GM19239 (cell line): ENCODE measurements around the gene ITGAX.

Source experiments
- DNase-seq: peaks from one replicate; pipeline ENCODE4 v3.0.0; 2011; ENCODE audit warnings: low spot score; ENCODE audit not compliant: insufficient read length
- FAIRE-seq: peaks from 2 replicates; lab custom pipeline; 2011; peaks lifted over from hg19 to GRCh38; lab: Jason Lieb, UNC

The ITGAX gene

GRCh38 chr16:31344712-31345111 lies 10.3 kb upstream of the ITGAX start:
- DNase-seq (peak; percentile 62), FAIRE-seq (peak; percentile 86)

GRCh38 chr16:31347445-31347844 lies 7.5 kb upstream of the ITGAX start:
- FAIRE-seq, result no peak
- no peak for DNase-seq

- FAIRE-seq (no peak), DNase-seq (no peak)
Measured at GRCh38 chr16:31348579-31348978, 6.4 kb upstream of the ITGAX start.

GRCh38 chr16:31350275-31351005 lies 4.5 kb upstream of the ITGAX start:
- no peak for DNase-seq
- FAIRE-seq, result no peak

- FAIRE-seq (no peak), DNase-seq (no peak)
Measured at GRCh38 chr16:31351246-31351941, 3.6 kb upstream of the ITGAX start.

GRCh38 chr16:31351942-31352325 lies 3.0 kb upstream of the ITGAX start:
- DNase-seq, result no peak
- peak; percentile 77 for FAIRE-seq

GRCh38 chr16:31352376-31353115 lies 2.4 kb upstream of the ITGAX start:
- no peak for DNase-seq
- no peak for FAIRE-seq

- FAIRE-seq (no peak), DNase-seq (no peak)
Measured at GRCh38 chr16:31355431-31356100, 590 bp downstream of the ITGAX start.

- DNase-seq (no peak), FAIRE-seq (no peak)
Measured at GRCh38 chr16:31356566-31357323, 1.8 kb downstream of the ITGAX start.

GRCh38 chr16:31357324-31358109 lies 2.5 kb downstream of the ITGAX start:
- DNase-seq (no peak), FAIRE-seq (no peak)

- DNase-seq (no peak), FAIRE-seq (no peak)
Measured at GRCh38 chr16:31360251-31360650, 5.3 kb downstream of the ITGAX start.

- DNase-seq (no peak), FAIRE-seq (no peak)
Measured at GRCh38 chr16:31361201-31362110, 6.5 kb downstream of the ITGAX start.

- FAIRE-seq (no peak), DNase-seq (no peak)
Measured at GRCh38 chr16:31362476-31363405, 7.8 kb downstream of the ITGAX start.

- no peak for FAIRE-seq
- DNase-seq, result no peak
Measured at GRCh38 chr16:31363721-31364120, 8.7 kb downstream of the ITGAX start.

- DNase-seq (no peak), FAIRE-seq (no peak)
Measured at GRCh38 chr16:31364421-31364820, 9.4 kb downstream of the ITGAX start.

- DNase-seq, result no peak
- no peak for FAIRE-seq
Measured at GRCh38 chr16:31365131-31365865, 10.3 kb downstream of the ITGAX start.
